Retinal pigment epithelial cell (primary cell): ENCODE measurements around the gene NCOR2.

ENCODE experiments used
- DNase-seq: peaks from one replicate; pipeline ENCODE4 v3.0.0-alpha.2; 2010; ENCODE audit warnings: low read depth
- H3K4me3 ChIP-seq: 2 replicates; pipeline ENCODE4 v1.5.1; 2011; ENCODE audit warnings: mild to moderate bottlenecking, low read length, control low read depth, moderate library complexity
- CTCF ChIP-seq: conservative IDR thresholded peaks from 2 replicates; pipeline ENCODE4 v1.5.1; 2011; ENCODE audit warnings: low read depth, low read length, control low read depth, inconsistent platforms

Gene NCOR2

GRCh38 chr12:124566997-124567672 is at the start of gene NCOR2:
Gene NCOR2, minus strand, starts transcription at chr12:124567612. Its CDS starts 72,361 bp downstream, at chr12:124495251.
- DNase-seq, result no peak
- H3K4me3 ChIP-seq, result peak within 1 kb of the TSS; percentile 84
- no peak for TF ChIP-seq CTCF

- DNase-seq, result no peak
- no peak overlapping the region for H3K4me3 ChIP-seq
- TF ChIP-seq CTCF, result no peak
These were observed 49.2 kb upstream of the NCOR2 start for GRCh38 chr12:124616394-124617221.

GRCh38 chr12:124614512-124615292 is 47.3 kb upstream of the NCOR2 start:
- no peak for TF ChIP-seq CTCF
- H3K4me3 ChIP-seq, result no peak overlapping the region
- no peak for DNase-seq

DNA sequence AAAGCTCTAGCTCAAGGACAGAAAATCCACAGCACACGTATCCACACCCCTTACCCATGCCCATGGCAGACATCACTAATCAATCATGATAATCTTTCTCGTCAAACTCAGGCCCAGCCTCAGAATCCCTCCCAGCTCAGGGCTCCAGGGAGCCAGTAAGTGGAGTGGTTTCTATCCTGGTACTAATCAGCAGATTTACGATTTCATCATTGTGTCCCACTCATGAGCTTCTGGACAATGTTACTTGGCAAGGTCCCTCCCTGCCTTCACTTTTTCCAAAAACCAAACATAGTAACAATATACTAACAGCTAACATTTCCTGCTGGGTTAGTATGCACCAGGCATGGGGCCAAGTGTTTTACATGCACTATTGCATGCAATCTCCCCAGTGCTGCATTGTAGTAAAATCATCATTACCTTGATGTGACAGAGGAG is 45.8 kb upstream of the NCOR2 start:
- no peak for TF ChIP-seq CTCF
- no peak for DNase-seq
- no peak overlapping the region for H3K4me3 ChIP-seq

DNA sequence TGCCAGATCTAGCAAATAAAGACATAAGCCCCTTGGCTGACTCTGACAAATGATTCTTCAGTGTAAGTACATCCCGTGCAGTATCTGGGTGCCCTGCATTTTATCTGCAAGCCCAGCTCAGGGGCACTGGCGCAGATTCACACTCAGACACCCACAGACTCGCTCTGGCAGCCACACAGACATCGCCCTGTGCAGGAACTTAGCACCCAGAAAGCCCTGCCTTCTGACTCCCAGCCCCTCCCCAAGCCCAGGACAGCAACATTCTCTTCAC is 44.9 kb upstream of the NCOR2 start:
- no peak overlapping the region for H3K4me3 ChIP-seq
- TF ChIP-seq CTCF, result no peak
- no peak for DNase-seq

GRCh38 chr12:124611559-124612409 is 44.4 kb upstream of the NCOR2 start:
- TF ChIP-seq CTCF, result no peak
- no peak overlapping the region for H3K4me3 ChIP-seq
- DNase-seq, result no peak
